T-helper 2 cell treated with Interferon-gamma antibody and Interleukin-4, amounts not matched to agents 100 ng/mL and 5 ng/mL, for 36 hours (primary cell): ENCODE data around the gene ADCY7. TPM values are rescaled to one million over a fixed set of nuclear protein-coding genes. Genes with fewer than 3 reads are reported as not detected.

ENCODE experiments used
- intact Hi-C: fragments of 100-400 bp; cut with micrococcal nuclease; formaldehyde crosslinking; loops from one replicate; pipeline ENCODE4 v1.15.1; 2023
- total RNA-seq: library from RNA; stranded (reverse); gene quantifications from 2 replicates; pipeline ENCODE4 v1.2.3, GENCODE V29; 2022

The ADCY7 gene
- total RNA-seq, 1 donor from 2014 or later, result 187 TPM

DNA sequence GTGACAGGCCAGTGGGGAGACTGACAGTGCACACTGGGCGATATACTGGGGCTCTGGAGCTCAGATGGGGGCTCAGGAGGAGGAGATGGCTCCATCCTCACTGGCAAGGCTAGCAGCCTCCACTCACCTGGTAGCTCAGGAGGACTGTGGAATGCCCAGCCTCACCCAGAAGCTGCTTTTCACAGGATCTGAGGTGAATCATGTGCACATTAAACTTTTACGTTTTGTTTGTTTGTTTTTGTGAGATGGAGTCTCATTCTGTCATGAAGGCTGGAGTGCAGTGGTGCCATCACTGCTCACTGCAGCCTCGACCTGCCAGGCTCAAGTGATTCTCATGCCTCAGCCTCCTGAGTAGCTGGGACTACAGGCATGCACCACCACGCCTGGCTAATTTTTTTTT, 28.6 kb downstream of the ADCY7 start:
- intact Hi-C loops, result no loop called here

DNA sequence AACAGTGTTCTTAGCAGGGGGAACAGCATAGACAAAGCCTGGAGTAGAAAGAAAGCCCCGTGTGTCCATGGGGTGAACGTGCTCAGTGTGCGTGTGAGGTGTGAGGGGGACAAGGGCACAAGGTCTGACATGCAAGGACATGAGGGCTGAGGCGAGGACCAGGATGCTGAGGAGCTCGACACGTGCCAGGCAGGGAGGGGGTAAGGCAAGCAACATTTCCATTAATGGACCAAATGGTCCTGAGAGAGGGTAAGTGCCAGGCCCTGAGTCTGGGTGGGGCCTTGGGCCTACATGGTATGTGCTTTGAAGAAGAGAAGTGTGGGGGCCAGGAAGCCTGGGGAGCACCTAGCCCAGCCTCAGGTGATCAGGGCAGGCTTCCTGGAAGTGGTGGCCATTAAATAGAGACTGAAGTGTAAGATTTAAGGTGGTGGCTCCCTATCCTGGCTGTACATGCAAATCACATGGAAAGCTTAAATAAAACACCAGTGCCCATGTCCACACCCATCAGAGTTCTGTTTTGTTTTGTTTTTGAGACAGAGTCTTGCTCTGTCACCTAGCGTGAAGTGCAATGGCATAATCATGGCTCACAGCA, 29.3 kb downstream of the ADCY7 start:
- intact Hi-C loops, result no loop called here

DNA sequence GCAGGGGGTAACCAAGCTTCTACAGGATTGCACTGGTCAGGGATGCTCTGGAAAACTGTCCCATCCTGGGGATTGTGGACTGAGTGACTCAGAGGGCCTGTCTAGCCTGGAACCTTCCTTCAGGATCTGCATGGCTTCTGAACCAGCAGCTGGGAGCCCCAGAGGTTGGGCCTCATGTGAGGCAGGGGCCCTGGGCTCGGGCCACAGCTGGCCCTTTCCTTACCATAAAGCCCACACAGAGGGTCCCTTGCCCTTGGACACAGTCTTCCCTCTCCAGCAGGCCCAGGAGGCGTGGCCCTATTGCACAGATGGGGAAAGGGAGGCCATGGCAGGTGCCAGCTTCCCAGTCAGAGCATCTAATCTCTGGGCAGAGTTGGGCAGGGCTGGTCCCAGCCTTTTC, 30.5 kb downstream of the ADCY7 start:
- intact Hi-C loops, result no loop called here

DNA sequence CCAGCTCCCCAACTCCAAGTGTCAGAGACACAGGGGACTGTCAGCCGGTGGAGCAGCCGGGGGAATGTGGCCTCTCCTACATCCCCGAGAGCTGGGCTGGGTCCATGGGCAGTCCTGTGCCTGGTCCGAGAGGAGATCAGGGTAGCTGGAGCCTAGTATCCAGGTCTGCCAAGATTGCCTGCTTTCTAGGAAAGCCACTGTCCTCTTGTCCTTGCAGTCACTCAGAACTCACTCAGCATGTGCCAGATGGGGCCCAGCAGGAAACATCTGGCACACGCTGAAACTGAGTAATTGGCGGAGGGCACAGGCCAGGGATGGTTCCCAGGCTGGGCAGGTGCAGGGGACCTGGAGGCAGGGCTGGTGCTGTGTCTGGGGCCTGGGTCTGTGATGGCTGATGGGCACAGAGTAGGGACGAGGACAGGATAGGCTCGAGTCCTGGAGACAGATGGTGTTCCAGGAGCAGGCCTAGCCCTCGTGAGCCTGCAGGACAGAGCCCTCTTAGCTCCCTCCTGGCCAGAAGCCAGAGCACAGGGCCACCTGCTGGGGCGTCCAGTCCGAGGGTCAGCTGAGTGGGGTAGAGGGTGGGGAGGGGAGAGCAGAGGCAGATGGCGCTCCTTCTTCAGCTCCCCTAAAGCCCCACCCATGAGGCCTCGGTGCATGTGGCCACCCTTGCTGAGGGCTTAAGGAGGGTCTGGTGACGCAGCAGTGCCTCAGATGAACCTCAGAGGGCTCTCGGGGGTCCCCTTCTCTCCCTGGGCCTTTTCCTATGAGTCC, 31.1 kb downstream of the ADCY7 start:
- intact Hi-C loops, result no loop called here

DNA sequence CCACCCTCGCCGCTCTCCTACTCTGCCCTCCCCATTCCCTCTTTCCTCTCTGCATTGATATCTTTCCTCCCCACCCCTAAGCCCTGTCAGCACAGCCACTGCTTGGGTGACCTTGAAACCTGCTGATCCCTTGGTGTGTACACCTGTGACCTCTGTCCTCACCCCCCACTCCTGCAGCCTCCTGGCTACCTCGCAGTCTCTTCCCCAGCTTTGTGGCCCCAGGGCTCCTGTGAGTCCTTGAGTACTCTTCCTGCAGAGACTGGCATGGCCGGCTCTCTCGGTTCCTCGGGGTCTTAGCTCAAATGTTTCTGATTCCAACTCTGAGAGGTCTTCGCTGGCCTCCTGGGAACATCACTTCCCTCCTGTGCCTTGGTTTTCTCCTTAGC, 31.7 kb downstream of the ADCY7 start:
- intact Hi-C loops, result no loop called here

DNA sequence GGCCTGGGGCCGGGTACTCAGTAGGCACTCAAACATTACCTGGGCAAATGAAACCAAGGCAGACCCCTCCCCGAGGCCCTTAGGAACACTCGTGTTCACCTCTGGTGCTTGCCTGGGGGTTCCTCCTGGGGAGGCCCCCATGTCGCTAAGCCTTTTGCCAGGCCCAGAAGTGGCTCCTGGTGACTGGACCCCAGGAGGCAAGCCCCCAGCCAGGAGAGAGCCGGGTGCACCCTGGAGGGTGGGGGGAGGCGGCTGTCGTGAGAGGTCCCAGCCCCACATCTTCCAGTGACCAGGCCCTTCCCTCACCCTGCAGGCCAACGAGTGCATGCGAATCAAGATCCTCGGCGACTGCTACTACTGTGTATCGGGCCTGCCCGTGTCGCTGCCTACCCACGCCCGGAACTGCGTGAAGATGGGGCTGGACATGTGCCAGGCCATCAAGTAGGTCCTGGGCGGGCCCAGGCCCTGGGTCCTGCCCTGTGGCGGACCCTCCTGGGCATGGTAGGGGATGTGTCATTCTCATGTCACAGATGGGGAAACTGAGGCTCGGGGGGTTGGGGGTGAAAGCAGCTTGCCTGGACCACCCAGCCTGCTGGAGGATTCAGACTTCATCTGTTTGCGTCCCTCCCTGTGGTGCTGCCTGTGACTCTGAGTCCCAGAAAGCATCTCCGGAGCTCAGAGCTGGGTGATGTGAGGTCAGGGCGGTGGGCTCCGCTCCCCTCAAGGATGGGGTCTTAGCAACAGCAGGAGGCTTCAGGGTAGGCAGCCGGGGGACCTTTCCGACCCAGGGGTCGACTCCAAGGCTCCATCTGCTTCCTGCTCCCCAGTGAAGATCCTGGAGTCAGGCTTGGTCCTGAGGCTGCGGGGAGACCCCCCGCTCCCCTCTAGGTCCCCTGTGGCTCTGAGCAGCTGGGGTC, 32.5 kb downstream of the ADCY7 start:
- intact Hi-C loops, result no loop called here

DNA sequence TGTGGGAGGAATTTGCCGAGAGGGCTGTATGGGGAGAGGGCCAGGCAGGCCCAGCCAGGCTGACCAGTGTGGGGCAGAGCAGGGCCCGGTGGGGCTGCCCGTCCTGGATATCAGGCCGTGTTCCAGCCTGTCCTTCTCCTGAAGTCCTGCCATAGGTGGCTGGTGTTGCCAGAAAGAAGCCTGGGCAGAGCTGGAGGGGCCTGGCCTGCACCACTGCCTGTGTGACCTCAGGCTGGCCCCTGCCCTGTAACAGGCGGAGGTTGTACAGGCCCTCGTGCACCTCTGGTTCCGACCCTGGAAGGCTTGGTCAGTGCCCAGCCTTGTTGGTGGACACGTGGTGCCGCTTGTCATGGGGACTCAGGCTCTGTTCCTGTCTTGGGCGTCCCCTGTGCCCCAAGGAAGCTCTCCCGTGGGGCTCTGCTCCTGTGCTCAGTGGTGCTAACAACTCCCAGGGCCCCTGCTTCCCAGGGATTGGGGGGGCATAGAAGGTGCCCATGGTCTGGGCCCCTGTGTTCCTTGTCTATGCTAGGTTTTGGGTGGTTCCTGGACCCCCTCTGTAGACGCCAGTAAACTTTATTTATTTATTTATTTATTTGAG, 33.3 kb downstream of the ADCY7 start:
- intact Hi-C loops, result no loop called here

DNA sequence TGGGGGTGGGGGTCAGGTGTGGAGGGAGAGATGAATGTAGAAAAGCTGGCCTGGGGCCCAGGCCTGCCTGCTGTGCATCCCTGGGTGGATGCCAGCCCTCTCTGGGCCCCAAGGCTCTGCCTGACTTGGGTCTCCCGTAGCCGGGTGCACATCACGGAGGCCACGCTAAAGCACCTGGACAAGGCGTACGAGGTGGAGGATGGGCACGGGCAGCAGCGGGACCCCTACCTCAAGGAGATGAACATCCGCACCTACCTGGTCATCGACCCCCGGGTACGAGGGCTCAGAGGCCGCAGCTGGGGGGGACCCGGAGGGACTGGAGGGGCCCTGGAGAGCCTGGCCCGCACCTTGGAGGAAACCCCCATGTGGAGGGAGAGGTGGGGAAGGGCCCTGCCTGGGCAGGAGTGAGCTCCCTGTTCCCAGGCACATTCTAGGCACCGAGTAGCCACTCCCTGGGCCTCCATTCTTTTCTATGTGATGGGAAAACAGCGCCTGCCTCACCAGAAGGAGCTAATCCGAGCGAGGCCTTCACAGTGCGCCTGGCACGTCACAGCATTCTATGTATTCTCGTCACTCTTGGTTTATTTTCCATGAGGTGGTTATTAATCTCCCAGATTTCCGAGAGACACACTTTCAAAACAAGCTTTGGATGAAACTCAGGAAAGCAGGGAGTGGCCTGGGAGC, 34.7 kb downstream of the ADCY7 start:
- intact Hi-C loops, result no loop called here

DNA sequence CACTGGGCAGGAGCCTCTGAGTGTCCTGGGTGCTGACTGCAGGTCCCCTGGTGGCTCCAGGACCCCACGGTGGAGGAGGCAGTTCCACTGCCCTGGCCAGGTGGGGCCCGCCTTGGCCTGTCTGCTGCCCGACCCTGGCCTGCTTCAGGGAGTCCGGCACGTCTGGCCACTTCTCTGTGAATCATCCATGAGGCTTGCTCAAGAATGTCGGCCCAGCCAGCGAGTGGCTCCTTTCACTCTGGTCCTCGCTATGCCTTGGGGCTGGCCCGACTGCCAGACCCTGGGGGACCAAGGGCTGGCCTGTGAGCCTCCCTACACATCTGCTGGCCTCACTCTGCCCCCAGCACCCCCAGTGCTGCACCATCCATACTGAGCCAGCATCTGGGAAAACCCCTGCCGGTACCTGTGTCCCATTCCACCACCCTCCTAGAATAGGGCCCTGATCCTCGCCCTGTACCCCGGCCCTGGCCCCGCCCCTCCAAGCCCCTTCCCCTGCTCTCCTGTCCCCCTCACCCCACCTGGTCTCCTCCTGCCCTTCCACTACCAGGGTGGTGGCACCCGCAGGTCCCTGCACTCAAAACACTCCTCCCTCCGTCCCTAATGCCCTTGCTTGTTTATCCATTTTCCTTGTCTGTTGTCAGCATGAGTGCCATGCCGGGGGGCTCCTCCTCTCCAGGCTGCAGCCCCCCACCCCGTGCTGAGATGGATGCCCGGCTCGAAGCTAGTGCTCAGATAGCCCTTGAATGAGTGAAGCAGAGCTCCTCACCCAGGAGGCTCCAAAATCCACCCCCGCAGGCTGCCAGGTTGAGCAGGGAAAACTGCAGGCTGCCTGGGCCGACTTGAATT, 35.5 kb downstream of the ADCY7 start:
- intact Hi-C loops, result no loop called here

DNA sequence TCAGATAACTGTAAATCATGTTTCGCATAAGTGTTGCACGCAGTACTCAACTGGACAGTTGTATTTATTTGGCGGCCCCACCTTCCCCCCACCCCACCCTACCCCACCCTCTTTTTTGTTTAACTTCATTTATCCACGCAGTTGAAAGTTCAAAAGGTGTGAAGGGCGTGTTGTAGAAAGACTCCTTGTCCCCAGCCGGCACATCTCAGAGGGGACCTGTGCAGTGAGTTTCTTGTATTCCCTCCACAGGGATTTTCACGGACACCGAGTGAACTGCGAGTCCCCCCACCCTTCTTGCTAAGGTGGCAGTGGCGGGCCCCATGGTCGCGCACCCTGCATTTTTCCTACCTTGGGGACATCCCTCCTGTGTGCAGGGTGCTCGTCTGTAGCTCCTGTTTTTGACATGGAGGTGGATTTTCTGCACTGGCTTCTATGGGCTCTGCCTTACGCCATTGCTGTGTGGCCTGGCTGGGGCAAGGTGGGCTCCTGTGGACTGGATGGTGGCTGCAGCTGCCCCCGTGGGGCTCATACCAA, 36.2 kb downstream of the ADCY7 start:
- intact Hi-C loops, result no loop called here

DNA sequence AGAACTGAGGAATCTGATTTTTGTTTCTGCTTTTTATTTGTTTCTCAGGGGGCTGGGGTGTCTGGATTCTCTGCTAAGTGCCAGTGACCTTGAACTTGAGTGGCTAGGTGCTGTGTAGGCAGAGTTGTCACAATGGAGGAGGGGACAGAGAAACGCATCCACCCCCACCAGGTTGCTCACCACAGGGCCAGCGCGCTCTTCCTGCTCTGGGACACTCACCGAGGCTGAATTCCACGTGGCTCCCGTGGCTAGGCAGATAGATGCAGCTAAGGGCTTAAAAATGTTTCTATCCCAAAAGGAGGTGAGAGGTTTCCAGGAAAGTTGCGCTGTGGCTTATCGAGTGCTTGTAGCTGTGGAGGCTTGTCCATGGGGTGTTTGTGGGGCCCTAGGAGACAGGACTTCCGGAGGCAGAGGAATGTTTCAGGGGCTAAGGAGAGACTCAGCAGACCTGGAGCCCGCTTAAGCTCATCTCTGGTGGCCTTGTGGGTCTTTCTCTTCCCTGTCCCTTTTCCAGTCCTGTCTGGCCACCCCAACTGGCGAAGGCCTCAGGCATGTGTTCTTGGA, 36.8 kb downstream of the ADCY7 start:
- intact Hi-C loops, result no loop called here

DNA sequence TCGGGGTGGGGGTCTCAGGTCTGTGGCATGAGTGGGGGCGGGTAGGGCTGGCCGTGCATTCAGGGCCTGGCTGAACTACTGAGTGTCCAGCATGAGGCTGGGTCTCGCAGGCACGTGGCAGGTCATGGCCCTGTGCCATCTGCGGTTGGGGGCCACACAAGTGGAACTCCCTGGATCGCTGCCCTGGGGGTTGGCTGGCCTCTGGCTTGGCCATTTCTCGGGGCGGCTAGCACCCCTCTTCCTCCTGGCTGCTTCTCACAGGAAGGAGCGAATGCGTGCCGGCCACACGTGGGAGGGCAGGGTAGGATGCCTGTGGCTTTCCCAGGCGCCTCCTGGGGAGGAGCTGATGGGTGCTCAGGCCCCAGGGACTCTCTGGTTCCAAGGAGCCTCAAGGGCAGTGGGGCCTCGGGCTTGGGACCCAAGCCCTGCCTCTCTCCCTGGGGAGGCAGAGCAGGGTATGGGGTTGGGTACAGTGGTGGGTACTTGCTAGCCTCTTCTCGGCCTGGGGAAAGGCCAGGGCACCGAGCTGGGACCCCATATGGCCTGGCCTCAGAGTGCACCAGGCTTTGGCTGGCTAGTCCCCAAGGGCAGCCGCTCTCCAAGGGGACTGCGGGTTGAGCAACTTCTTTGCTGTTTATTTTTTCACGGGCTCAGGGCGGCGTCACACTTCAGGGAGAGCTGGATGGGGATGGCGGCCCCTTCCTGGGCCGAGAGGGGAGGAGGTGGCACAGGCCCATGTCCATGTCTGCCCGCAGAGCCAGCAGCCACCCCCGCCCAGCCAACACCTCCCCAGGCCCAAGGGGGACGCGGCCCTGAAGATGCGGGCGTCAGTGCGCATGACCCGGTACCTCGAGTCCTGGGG, 37.5 kb downstream of the ADCY7 start:
- intact Hi-C loops, result no loop called here

DNA sequence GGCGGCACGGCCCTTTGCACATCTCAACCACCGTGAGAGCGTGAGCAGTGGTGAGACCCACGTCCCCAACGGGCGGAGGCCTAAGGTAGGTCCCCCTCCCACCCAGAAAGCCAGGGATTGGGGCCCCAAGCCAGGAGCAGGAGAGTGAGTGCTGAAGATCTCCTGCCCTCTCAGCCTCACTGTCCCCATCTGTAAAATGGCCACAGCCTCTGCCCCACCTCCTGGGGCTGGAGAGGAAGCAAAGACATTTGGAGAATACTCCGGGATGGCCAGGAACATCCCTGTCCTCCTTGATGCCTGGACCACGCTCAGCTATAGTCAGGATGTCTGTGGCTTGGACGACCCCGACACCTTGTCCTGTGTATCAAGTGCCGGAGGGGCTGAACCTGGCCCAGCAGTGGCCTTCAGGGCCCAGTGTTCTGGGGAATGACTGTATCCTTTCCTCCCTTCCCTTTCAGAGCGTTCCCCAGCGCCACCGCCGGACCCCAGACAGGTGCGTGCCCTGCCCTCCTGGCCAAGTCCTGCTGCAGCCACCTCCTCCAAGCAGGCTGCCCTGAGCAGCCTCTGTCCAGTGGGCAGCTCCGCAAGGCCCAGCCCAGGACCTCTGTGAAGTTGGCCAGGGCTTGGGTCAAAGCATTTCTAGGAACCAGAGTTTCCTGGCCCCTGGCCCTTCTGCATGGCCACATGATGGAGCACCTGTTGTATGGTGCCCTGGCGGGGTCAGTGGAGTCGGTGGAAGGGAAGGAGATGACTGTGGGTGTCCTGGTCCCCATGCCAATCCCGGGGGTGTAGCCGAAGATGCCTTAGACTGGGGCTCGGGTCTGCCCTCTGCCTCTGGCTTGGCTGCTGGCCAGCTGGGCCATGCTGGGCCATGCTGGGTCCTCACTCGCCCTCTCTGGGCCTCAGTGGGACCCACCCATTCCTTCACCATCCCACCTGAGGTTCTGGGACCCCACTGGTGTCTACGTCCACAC, 38.4 kb downstream of the ADCY7 start:
- intact Hi-C loops, result no loop called here

DNA sequence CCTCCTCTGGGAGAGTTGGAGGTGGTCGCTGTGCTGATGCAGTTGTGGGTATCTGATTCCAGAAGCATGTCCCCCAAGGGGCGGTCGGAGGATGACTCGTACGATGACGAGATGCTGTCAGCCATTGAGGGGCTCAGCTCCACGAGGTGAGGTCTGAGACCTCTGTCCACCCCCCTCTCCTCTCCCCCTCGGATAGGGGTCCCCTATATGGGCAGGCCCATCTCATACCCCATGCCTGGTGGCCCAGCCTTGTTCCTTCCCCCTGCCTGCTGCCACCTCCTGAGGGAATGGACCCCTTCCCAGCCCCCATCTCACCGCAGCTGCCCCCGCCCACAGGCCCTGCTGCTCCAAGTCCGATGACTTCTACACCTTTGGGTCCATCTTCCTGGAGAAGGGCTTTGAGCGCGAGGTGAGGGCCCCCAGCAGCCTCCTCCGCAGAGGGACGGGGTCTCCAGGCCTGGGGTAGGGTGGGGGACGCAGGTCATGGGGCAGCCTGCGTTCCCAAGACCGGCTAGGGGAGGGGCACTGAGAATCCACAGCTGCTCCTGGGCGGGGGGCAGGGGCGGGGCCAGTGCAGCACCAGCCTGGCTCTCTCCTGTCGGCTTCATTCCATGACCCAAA, 39.2 kb downstream of the ADCY7 start:
- intact Hi-C loops, result no loop called here

DNA sequence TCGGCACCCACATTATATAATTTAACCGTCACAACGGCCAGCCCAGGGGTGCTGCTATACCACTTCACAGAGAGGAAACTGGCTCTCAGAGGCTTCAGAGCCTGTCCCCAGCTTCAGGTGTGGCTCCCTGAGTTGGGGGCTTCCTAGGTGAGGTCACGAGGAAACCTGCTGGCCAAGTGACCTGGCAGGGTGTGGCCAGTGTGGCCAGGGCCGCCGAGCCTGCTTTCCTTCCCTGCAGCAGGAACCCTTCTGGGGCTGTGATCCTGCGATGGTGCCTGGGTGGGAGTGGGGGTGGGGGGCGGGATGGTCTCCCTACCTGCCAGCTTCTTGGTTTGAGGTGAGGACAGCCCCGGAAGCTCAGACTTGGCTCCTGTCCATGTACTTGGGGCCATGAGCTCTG, 39.9 kb downstream of the ADCY7 start:
- intact Hi-C loops, result no loop called here

DNA sequence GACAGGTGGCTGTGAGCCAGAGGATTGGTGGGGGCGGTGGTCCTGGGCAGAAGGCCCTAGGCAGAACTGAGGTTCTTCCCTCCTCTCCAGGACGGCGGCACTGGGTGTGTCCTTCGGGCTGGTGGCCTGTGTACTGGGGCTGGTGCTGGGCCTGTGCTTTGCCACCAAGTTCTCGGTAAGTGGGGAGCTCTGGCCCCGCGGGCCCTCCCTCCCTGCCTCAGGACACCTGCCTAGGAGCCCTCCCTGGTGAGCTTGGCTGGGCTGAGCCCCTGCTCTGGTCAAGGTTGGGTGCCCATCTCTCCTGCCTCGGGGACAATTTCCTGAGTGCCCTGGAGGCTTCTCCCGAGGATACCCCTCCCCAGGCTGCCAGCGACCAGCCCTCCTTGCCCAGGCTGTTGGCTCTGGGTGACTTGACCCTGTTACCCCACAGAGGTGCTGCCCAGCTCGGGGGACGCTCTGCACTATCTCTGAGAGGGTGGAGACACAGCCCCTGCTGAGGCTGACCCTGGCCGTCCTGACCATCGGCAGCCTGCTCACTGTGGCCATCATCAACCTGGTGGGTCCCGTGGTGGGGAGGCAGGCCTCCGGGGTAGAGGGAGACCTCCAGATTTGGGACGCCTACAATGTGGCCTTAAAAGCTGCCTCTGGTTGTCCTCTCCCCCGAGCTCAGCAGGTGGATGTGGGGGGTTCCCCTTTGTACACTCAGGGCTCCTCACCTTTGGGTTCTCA, 42.0 kb downstream of the ADCY7 start:
- intact Hi-C loops, result no loop called here

DNA sequence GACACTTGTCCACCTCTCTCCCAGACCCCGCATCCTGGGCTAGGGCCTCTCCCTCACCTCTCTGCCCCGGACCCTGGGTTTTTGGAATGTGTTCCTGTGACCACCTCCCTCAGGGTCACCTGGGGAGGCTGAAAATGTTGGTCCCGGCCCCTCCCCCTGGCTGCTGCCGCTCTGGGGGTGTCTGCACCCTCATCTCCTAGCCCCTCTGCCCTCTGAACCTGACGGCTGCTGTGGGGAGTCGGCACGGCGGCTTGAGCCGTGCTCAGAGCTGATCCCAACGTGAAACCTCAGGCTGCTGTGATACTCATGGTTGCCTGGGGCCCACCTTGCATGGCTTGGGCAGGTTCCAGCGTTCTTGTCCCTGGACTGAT, 42.8 kb downstream of the ADCY7 start:
- intact Hi-C loops, result no loop called here
